DOHH2 (cell line): ENCODE data around the gene PRKN.

Experiments
- CTCF ChIP-seq: fragments of 200-600 bp; sonication (generic); IDR thresholded peaks from one replicate; pipeline ENCODE4 v1.5.1; 2014; ENCODE audit warnings: antibody characterized with exemption, mild to moderate bottlenecking, low read depth, low read length; ENCODE audit not compliant: poor library complexity, severe bottlenecking
- EZH2phosphoT487 ChIP-seq: fragments of 200-600 bp; sonication (generic); IDR thresholded peaks from 2 replicates; pipeline ENCODE4 v1.6.1; 2017; ENCODE audit warnings: borderline replicate concordance, mild to moderate bottlenecking, antibody characterized with exemption, low read length, moderate library complexity, mixed read lengths

- no peak for TF ChIP-seq EZH2phosphoT487
- TF ChIP-seq CTCF, result no peak
Measured at GRCh38 chr6:162770955-162771354, 43.4 kb upstream of the PRKN start.
